SJCRH30 (cell line): ENCODE results near the gene SCP2. TPM values are rescaled to one million over a fixed set of nuclear protein-coding genes. Genes with fewer than 3 reads are reported as not detected.

Source experiments
- DNase-seq, 2 experiments: peaks; one replicate each; pipeline ENCODE4 v3.0.0-alpha.2; 2015 to 2020
- H3K27ac ChIP-seq: fragments of 250-450 bp; sonication (Bioruptor Pico); 2 replicates; pipeline ENCODE4 v1.5.1; 2020; ENCODE audit warnings: mild to moderate bottlenecking, moderate library complexity
- H3K27me3 ChIP-seq: fragments of 250-450 bp; sonication (Bioruptor Pico); 2 replicates; pipeline ENCODE4 v1.5.1; 2020; ENCODE audit warnings: mild to moderate bottlenecking, moderate library complexity
- H3K36me3 ChIP-seq: fragments of 250-450 bp; sonication (Bioruptor Pico); 2 replicates; pipeline ENCODE4 v1.5.1; 2020; ENCODE audit warnings: mild to moderate bottlenecking, moderate library complexity
- H3K4me1 ChIP-seq: fragments of 250-450 bp; sonication (Bioruptor Pico); 2 replicates; pipeline ENCODE4 v1.5.1; 2020; ENCODE audit warnings: mild to moderate bottlenecking, moderate library complexity
- H3K4me3 ChIP-seq: fragments of 250-450 bp; sonication (Bioruptor Pico); 2 replicates; pipeline ENCODE4 v1.5.1; 2020; ENCODE audit warnings: mild to moderate bottlenecking, moderate library complexity
- H3K9me3 ChIP-seq: fragments of 250-450 bp; sonication (Bioruptor Pico); replicated peaks from 2 replicates; pipeline ENCODE4 v1.5.1; 2020; ENCODE audit warnings: mild to moderate bottlenecking, moderate library complexity
- total RNA-seq: library from RNA; depleted of rRNA; stranded (reverse); fragments of >200 nt; shearing (Covaris generic); gene quantifications from 2 replicates; pipeline ENCODE4 v1.2.3, GENCODE V29; 2014

SCP2 gene
- total RNA-seq, 1 experiment from 2014 or later = 118 TPM

DNA sequence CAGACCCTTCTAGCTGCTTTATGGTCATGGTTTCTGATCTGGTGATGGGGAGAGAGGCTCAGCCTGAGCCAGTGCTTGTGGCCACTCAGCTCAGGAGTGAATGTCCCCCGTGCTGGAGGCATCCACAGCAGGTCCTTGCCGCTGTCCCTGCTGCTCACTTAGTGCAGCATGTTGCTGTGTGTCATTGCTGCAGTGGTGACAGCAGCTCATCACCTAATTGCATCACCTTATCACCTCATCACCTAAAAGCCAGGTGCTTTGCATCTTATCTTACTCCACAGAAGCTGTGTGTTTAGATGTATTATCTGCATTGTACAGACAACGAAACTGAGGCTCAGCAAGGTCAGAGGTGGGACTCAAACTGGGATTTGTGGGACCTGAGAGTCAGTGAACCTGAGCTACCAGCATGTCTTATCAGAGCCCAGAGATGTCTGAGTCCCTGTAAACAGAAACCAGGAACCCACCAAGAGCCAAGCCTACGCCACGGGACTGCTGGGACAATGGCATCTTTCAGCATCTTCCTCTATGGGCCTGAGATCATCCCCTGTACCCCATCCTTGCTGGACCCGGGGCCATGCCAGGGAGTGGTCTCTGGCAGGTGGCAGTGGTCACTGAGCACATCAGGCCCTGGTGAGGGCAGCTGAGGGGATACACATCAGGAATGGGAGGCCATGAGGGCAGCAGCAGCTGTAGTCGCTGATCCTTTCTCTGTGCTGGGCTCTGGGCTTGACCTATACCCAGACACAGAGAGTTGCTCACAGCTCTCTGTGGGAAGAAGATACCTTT is 141.4 kb downstream of the SCP2 start:
- H3K27ac ChIP-seq = no peak overlapping the region
- H3K27me3 ChIP-seq = no peaks in the 10 kb centered on the region
- no peaks in the 10 kb centered on the region for H3K36me3 ChIP-seq
- no peak overlapping the region for H3K4me3 ChIP-seq
- H3K4me1 ChIP-seq = peaks cover 4% of the 10 kb centered on the region
- DNase-seq = no peak
- H3K9me3 ChIP-seq = no peaks in the 10 kb centered on the region

DNA sequence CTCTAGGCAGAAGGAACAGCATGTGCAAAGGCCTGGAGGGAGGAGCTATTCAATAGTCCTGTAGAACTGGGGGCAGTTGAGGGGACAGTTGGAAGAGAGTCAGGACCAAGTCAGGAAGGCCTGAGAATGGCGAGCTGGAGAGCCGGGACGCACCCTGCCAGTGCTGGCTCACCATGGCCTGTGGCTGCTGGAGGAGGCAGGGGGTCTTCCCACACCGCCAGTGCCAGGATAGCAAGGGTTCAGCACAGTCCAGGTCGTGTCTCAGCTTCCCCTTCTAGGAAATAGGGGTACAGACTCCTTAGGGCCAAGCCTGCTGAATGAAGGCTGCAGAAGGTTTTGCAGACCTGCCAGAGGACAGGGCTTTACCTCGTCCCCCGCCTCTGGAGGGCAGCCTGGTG is 142.2 kb downstream of the SCP2 start:
- H3K27me3 ChIP-seq = no peaks in the 10 kb centered on the region
- H3K27ac ChIP-seq = no peak overlapping the region
- H3K9me3 ChIP-seq = no peaks in the 10 kb centered on the region
- no peak overlapping the region for H3K4me3 ChIP-seq
- peaks cover 4% of the 10 kb centered on the region for H3K4me1 ChIP-seq
- DNase-seq = no peak
- H3K36me3 ChIP-seq = no peaks in the 10 kb centered on the region

DNA sequence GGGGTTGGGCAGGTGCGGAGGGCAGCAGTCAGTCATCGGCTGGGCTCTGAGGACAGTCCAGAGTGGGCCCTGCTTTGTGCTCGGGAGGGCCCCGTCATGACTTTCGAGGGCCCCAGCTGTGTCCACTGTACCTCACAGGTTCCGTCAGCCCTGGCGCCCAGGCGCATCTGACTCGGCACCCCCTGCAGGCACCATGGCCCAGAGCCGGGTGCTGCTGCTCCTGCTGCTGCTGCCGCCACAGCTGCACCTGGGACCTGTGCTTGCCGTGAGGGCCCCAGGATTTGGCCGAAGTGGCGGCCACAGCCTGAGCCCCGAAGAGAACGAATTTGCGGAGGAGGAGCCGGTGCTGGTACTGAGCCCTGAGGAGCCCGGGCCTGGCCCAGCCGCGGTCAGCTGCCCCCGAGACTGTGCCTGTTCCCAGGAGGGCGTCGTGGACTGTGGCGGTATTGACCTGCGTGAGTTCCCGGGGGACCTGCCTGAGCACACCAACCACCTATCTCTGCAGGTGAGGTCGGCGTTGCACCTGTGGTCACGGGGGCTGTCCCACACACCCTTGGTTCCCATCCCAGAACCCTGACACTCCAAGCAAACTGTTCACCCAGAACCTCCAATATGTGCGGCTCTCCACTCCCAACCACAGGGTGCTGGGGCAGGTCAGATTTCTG is 142.7 kb downstream of the SCP2 start:
- H3K27ac ChIP-seq = no peak overlapping the region
- no peak overlapping the region for H3K4me3 ChIP-seq
- no peaks in the 10 kb centered on the region for H3K36me3 ChIP-seq
- peaks cover 4% of the 10 kb centered on the region for H3K4me1 ChIP-seq
- no peak for DNase-seq
- no peaks in the 10 kb centered on the region for H3K27me3 ChIP-seq
- H3K9me3 ChIP-seq = no peaks in the 10 kb centered on the region

DNA sequence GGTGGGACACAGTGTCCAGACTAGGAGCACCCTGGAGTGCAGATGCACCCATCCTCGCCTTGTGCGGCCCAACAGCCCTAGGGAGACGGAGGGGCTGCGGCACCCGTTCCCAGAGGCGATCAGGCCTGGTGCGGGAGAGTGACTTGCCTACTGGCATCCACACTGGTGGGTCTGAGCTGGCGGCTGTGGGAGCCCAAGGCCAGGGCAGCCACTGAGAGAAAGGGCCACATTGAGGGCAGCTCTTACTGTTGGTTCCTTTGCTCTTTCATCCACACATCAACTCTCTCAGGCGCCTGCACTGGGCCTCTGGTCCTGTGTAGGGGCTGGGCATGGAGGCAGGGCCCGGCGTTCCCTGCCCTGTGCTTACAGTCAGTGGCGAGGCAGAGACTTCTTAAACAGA is 143.5 kb downstream of the SCP2 start:
- no peak overlapping the region for H3K27ac ChIP-seq
- no peaks in the 10 kb centered on the region for H3K36me3 ChIP-seq
- no peak overlapping the region for H3K4me3 ChIP-seq
- H3K9me3 ChIP-seq = no peaks in the 10 kb centered on the region
- no peaks in the 10 kb centered on the region for H3K27me3 ChIP-seq
- H3K4me1 ChIP-seq = peaks cover 4% of the 10 kb centered on the region
- DNase-seq = no peak

DNA sequence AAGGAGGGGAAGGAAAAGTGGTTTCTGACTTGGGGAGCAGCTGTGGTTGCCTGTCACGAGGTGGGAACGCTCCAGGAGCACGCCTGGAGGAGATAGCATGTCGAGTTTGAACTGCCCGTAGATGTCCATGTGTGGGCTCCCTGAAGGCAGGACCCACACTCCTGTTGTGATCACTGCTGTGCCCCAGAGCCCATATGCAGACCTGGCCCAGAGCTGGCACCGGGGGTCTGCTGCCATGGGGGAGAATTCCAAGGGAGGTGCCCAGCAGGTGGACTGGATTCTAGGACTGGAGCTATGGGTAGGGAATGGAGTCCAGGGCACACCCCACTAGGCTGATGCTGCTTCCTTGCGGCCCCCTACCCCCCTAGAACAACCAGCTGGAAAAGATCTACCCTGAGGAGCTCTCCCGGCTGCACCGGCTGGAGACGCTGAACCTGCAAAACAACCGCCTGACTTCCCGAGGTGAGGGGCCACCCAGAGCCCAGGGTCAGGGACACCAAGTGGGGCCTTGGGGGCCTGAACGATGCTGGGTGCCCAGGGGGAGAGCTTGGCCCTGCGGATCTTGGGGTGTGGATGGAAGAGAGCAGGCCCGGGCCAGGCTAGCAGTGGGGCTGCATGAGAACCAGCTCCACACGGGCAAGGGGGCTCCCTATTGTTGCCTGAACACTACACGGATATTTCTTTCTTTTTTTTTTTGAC is 144.2 kb downstream of the SCP2 start:
- H3K36me3 ChIP-seq = no peaks in the 10 kb centered on the region
- H3K9me3 ChIP-seq = no peaks in the 10 kb centered on the region
- H3K27me3 ChIP-seq = no peaks in the 10 kb centered on the region
- no peak overlapping the region for H3K27ac ChIP-seq
- H3K4me3 ChIP-seq = no peak overlapping the region
- DNase-seq = peak in 1 of 2 experiments; percentile 54
- peaks cover 4% of the 10 kb centered on the region for H3K4me1 ChIP-seq

DNA sequence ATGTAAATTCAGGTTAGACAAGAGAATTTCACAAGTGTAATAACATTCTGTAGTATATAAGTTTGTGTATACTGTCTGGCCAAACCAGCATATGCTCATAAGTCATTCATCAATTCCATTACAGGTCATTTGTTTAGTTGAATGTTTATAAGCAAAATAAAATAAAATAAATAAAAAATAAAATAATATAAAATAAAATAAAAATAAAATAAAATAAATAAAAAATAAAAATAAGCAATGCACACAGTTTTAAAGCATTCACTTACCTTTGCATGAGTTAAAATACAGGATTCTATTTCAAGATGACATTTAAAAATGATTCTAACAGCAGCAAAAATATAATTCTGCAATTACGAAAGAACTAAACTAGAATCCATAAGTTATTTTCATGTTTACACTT is 144.8 kb downstream of the SCP2 start:
- Histone ChIP-seq H3K4me1 (peaks cover 1% of the 10 kb centered on the region), H3K4me3 (no peak overlapping the region)
- no peak for DNase-seq

DNA sequence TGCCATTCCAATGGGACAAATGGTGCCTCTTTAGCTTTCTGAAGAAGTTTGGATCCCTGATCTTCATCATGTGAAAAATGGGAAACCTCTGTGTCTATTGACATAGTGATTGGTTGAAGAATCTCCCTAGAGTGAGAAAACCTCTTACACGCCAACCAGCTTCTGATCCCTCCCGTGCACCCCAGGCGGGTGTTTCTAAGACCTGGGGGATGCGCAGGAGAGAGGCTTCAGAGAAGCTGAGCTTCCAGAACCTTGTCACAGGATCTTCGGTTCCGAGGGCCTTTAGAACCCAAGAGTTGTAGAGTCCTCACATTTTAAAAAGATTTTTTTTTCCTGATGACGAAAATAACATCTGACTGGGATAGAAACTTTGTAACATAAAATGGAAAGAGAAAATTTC is 146.2 kb downstream of the SCP2 start:
- Histone ChIP-seq H3K36me3 (no peaks in the 10 kb centered on the region), H3K9me3 (no peaks in the 10 kb centered on the region), H3K4me3 (no peak overlapping the region), H3K27ac (no peak overlapping the region), H3K27me3 (no peaks in the 10 kb centered on the region), H3K4me1 (no peaks in the 10 kb centered on the region)
- DNase-seq = no peak

More for the DNA sequence above, 144.8 kb downstream of the SCP2 start:
- H3K27ac ChIP-seq = no peak overlapping the region
- no peaks in the 10 kb centered on the region for H3K36me3 ChIP-seq
- H3K27me3 ChIP-seq = no peaks in the 10 kb centered on the region
- H3K9me3 ChIP-seq = no peaks in the 10 kb centered on the region

DNA sequence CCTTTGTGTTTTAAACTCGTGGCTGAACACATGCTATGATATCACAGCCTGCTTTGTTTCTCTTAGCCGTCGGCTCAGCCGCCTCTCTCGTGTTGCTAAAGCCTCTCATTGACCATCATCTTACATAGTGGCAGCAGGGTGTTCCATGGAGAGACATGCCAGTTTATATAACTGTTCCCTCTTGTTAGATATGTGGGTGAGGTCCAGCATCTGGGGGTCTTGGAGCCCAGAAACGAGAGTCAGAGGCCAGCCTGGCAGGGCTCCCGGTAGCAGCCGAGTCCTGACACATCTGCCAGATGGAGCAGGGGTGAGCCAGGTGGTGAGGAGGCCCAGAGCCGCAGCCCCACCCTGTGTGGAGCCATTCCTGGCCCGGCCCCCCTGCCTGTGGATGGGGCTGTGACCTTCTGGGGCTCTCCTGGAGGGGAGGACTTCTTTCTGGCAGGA is 146.8 kb downstream of the SCP2 start:
- Histone ChIP-seq H3K36me3 (no peaks in the 10 kb centered on the region), H3K9me3 (no peaks in the 10 kb centered on the region), H3K27me3 (no peaks in the 10 kb centered on the region), H3K4me1 (no peaks in the 10 kb centered on the region), H3K4me3 (no peak overlapping the region; the same call in 1 of the 2 replicates), H3K27ac (no peak overlapping the region)
- peak in 1 of 2 experiments; percentile 34 for DNase-seq

DNA sequence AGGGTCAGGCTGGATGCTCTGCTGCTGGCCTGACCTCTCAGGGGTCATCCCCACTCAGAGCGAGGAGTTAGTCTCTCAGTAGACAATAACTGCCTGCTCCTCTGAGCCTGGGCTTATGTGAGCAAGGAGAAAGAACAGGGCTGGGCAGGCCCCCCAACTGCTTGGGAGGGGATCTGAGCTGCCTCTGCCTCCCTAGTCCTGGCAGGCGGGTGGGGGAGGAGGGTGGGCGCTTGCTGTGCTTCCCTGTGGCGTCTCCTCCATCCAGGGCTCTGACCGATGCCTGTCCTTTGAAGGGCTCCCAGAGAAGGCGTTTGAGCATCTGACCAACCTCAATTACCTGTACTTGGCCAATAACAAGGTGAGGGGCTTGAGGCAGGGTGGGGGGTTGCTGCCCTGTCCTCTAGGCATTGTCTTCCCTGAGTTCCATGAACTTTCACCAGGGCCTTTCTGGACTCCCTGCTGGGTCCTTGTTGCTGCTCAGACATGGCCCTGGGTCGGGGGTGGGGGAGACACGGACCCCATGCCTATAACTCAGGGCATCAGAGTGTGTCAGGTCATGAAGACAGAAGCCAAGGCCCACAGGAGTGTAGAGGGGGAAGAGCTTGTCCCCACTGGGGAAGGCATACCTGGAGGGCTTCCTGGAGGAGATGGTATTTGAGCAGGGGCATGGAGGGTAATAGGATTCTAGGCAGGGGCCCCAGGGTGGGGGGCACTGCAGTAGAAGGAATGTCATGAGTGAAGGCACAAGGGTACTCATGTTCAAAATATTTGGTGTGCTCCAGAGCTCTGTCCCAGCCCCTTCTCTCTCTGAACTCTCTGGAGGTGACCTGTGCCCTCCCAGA is 147.5 kb downstream of the SCP2 start:
- Histone ChIP-seq H3K27ac (no peak overlapping the region), H3K27me3 (no peaks in the 10 kb centered on the region), H3K4me1 (no peaks in the 10 kb centered on the region), H3K9me3 (no peaks in the 10 kb centered on the region), H3K4me3 (no peak overlapping the region), H3K36me3 (no peaks in the 10 kb centered on the region)
- DNase-seq = no peak

DNA sequence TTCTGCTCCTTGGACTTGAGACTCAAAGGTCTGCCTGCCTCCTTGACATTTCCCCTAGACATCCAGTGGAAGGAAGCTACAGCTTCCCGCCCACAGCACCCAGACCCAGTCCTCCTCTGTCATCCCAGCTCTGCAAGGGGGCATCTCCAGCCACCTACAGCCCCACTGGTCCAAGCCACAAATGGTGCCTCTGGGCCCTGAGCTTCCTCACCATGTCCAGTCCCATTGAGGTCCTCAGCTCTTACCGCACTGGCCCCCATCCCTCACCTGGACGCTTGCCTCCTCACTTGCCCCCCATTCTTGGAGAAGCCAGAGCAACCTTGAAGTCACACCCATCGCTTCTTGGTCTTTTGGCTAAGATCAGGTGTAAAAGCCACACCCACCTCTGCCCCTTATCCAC is 148.1 kb downstream of the SCP2 start:
- Histone ChIP-seq H3K4me3 (no peak overlapping the region), H3K4me1 (no peaks in the 10 kb centered on the region), H3K9me3 (no peaks in the 10 kb centered on the region), H3K36me3 (no peaks in the 10 kb centered on the region), H3K27ac (no peak overlapping the region), H3K27me3 (no peaks in the 10 kb centered on the region)
- no peak for DNase-seq

DNA sequence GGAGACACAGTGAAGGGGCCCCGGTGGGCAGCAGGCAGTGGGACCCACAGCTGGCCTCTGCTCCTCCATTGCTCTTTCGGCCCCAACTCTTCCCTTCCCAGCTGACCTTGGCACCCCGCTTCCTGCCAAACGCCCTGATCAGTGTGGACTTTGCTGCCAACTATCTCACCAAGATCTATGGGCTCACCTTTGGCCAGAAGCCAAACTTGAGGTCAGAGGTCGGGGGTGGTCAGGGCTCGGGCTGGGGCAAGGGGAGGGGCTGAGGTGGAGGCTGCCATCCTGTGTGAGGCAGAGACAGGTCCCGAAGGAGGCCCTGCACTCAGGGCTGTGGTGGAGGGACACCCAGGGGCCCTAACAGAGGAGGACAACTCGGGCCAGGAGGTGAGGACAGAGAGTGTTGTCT is 148.7 kb downstream of the SCP2 start:
- DNase-seq = no peak
- Histone ChIP-seq H3K9me3 (no peaks in the 10 kb centered on the region), H3K27me3 (no peaks in the 10 kb centered on the region), H3K4me1 (no peaks in the 10 kb centered on the region), H3K4me3 (no peak overlapping the region), H3K36me3 (no peaks in the 10 kb centered on the region), H3K27ac (no peak overlapping the region)

DNA sequence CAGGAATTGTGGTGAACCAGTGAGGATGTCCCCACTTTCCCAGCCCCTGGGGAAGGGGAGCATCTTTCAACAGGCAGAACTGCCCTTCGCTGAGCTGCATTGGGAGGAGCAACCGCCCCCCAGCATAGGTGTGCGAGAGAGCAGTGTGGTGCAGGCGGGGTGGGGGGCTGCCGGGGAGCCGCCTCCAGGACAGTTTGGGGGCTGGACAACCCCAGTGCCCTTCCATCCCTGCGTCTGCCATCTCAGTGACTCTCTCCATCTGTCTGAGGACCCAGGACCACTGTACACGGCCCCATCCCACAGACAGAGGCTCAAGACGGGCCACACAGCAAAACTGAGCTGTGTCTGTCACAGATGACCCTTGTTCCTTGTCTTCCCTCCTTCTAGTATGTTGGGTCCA is 149.1 kb downstream of the SCP2 start:
- no peaks in the 10 kb centered on the region for H3K4me1 ChIP-seq
- no peaks in the 10 kb centered on the region for H3K27me3 ChIP-seq
- DNase-seq = no peak
- H3K9me3 ChIP-seq = no peaks in the 10 kb centered on the region
- no peak overlapping the region for H3K27ac ChIP-seq
- H3K4me3 ChIP-seq = no peak overlapping the region
- no peaks in the 10 kb centered on the region for H3K36me3 ChIP-seq

DNA sequence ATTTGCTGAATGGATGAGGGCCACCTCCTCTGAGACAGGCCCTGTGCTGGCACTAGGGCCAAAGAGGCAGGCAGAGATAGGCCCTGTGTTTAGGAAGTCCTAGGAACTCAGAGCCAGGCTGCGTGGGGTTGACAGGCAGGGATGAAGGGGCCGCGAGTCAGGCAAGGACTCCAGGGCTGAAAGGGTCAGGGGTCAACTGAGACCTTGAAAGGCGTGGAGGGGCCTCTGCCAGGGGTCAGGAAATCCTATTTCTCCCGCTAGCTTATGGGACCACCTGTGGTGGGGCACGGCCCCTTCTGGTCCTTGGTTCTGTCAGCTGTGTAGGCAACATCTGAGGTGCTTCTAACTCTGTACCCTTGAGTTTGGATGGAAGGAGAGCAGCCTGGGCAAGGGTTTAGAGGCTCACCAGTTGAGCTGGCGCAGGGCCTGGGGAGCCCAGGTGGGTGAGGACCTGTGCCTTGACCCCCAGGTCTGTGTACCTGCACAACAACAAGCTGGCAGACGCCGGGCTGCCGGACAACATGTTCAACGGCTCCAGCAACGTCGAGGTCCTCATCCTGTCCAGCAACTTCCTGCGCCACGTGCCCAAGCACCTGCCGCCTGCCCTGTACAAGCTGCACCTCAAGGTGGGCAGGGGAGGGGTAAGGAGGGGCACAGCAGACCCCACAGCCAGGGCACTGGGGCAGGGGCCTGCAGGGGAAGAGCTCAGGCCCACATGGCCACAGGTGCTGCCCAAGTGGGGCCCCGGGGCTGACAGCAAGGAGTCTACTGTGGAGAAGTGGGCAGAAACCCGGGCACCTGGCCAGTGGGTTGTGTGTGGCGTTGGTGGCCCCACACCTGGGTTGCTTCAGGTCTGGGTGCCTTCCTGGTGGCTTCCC is 149.9 kb downstream of the SCP2 start:
- no peaks in the 10 kb centered on the region for H3K27me3 ChIP-seq
- no peaks in the 10 kb centered on the region for H3K9me3 ChIP-seq
- H3K27ac ChIP-seq = no peak overlapping the region
- no peaks in the 10 kb centered on the region for H3K4me1 ChIP-seq
- no peak overlapping the region for H3K4me3 ChIP-seq
- no peak for DNase-seq
- H3K36me3 ChIP-seq = no peaks in the 10 kb centered on the region

DNA sequence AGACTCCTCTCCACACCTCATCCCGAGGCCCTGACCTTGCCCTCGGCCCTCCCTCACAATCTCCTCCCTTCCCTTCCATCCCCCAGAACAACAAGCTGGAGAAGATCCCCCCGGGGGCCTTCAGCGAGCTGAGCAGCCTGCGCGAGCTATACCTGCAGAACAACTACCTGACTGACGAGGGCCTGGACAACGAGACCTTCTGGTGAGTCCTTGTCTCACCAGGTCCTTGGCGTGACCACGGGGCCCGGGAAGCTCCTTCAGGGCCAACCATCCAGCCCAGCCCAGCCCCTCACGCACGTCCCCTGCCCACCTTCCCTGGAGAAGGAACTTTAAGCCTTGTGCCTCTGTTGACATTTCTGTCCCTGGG is 150.5 kb downstream of the SCP2 start:
- Histone ChIP-seq H3K4me3 (no peak overlapping the region), H3K9me3 (no peaks in the 10 kb centered on the region), H3K27me3 (no peaks in the 10 kb centered on the region), H3K4me1 (no peaks in the 10 kb centered on the region), H3K36me3 (no peaks in the 10 kb centered on the region), H3K27ac (no peak overlapping the region)
- no peak for DNase-seq
